Parathyroid adenoma (tissue), 2 donors: ENCODE results near the gene USP37.

Source experiments
- H2AFZ ChIP-seq: fragments of 300-600 bp; sonication (generic); one replicate; pipeline ENCODE4 v1.7.0; 2017; ENCODE audit warnings: antibody characterized with exemption, mild to moderate bottlenecking
- H3K27ac ChIP-seq: fragments of 300-600 bp; sonication (generic); one replicate; pipeline ENCODE4 v1.7.0; 2017
- H3K27me3 ChIP-seq: fragments of 300-600 bp; sonication (generic); one replicate; pipeline ENCODE4 v1.7.0; 2017; ENCODE audit warnings: low read length; ENCODE audit not compliant: control insufficient read depth, insufficient read depth
- H3K36me3 ChIP-seq: fragments of 300-600 bp; sonication (generic); one replicate; pipeline ENCODE4 v1.7.0; 2017; ENCODE audit warnings: low read length; ENCODE audit not compliant: control insufficient read depth, insufficient read depth
- H3K4me1 ChIP-seq: fragments of 300-600 bp; sonication (generic); one replicate; pipeline ENCODE4 v1.7.0; 2017; ENCODE audit warnings: control low read depth
- H3K4me2 ChIP-seq: fragments of 300-600 bp; sonication (generic); one replicate; pipeline ENCODE4 v1.7.0; 2017; ENCODE audit warnings: low read length
- H3K4me3 ChIP-seq: fragments of 300-600 bp; sonication (generic); one replicate; pipeline ENCODE4 v1.7.0; 2017; ENCODE audit warnings: low read depth, low read length
- H3K79me2 ChIP-seq: fragments of 300-600 bp; sonication (generic); one replicate; pipeline ENCODE4 v1.7.0; 2017; ENCODE audit warnings: control low read depth
- H3K9ac ChIP-seq: fragments of 300-600 bp; sonication (generic); one replicate; pipeline ENCODE4 v1.7.0; 2017; ENCODE audit warnings: mild to moderate bottlenecking
- H3K9me3 ChIP-seq: fragments of 300-600 bp; sonication (generic); one replicate; pipeline ENCODE4 v1.7.0; 2017; ENCODE audit warnings: low read length; ENCODE audit not compliant: control insufficient read depth
- TF ChIP-seq, protein P1 (sequence below): fragments of 300-600 bp; sonication (generic); IDR thresholded peaks from one replicate; pipeline ENCODE4 v1.7.0; 2017; ENCODE audit warnings: antibody characterized with exemption, mild to moderate bottlenecking
- donor health status: primary hyperparathyroidism.

The USP37 gene

GRCh38 chr2:218569038-218569431 lies 884 bp upstream of the USP37 start:
- H3K36me3 ChIP-seq, result no peaks in the 10 kb centered on the region
- H3K79me2 ChIP-seq, result peaks cover 32% of the 10 kb centered on the region
- no peaks in the 10 kb centered on the region for H3K9me3 ChIP-seq
- peaks cover 17% of the 10 kb centered on the region for H3K4me1 ChIP-seq
- H3K9ac ChIP-seq, result peak overlapping the region; percentile 85
- peak overlapping the region; percentile 72 for H3K4me3 ChIP-seq
- H3K27me3 ChIP-seq, result no peaks in the 10 kb centered on the region
- TF ChIP-seq, protein P1, sequence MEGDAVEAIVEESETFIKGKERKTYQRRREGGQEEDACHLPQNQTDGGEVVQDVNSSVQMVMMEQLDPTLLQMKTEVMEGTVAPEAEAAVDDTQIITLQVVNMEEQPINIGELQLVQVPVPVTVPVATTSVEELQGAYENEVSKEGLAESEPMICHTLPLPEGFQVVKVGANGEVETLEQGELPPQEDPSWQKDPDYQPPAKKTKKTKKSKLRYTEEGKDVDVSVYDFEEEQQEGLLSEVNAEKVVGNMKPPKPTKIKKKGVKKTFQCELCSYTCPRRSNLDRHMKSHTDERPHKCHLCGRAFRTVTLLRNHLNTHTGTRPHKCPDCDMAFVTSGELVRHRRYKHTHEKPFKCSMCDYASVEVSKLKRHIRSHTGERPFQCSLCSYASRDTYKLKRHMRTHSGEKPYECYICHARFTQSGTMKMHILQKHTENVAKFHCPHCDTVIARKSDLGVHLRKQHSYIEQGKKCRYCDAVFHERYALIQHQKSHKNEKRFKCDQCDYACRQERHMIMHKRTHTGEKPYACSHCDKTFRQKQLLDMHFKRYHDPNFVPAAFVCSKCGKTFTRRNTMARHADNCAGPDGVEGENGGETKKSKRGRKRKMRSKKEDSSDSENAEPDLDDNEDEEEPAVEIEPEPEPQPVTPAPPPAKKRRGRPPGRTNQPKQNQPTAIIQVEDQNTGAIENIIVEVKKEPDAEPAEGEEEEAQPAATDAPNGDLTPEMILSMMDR, result no peak
- H2AFZ ChIP-seq, result peak overlapping the region; percentile 95
- peak overlapping the region; percentile 95 for H3K27ac ChIP-seq
- H3K4me2 ChIP-seq, result peak overlapping the region; percentile 90

DNA sequence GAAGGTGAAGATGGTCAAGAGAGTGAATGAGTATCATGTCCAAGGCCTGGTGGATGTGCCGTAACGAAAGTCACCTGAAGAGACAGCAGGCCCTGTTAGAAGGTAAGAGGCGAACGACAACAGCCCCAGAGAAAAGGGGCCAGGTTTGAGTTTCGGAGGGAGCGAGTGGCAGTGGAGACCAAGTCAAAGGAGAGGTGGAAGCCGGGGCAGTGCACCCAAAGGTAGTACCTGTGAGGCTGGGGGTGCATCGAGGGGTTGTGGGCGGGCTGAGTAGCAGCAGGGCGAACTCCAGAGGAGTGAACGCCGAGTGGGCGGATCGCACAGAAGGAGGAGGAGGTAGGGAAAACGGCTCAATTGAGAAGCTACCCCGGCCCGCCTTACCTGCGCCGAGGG lies 358 bp downstream of the USP37 start:
- H3K4me2 ChIP-seq, result peak overlapping the region; percentile 84
- TF ChIP-seq, protein P1, result no peak
- H3K27ac ChIP-seq, result peak overlapping the region; percentile 95
- peak overlapping the region; percentile 72 for H3K4me3 ChIP-seq
- no peaks in the 10 kb centered on the region for H3K36me3 ChIP-seq
- H3K9ac ChIP-seq, result peak overlapping the region; percentile 75
- H3K9me3 ChIP-seq, result no peaks in the 10 kb centered on the region
- peaks cover 31% of the 10 kb centered on the region for H3K79me2 ChIP-seq
- peaks cover 17% of the 10 kb centered on the region for H3K4me1 ChIP-seq
- no peaks in the 10 kb centered on the region for H3K27me3 ChIP-seq
- H2AFZ ChIP-seq, result peak overlapping the region; percentile 95

GRCh38 chr2:218566296-218566695 lies 1.9 kb downstream of the USP37 start:
- H3K4me1 ChIP-seq, result peaks cover 17% of the 10 kb centered on the region
- no peaks in the 10 kb centered on the region for H3K9me3 ChIP-seq
- no peak overlapping the region for H3K4me3 ChIP-seq
- no peaks in the 10 kb centered on the region for H3K27me3 ChIP-seq
- TF ChIP-seq, protein P1, result no peak
- H3K79me2 ChIP-seq, result peaks cover 19% of the 10 kb centered on the region
- H3K9ac ChIP-seq, result no peak overlapping the region
- no peaks in the 10 kb centered on the region for H3K36me3 ChIP-seq
- no peak overlapping the region for H3K27ac ChIP-seq
- H2AFZ ChIP-seq, result no peak overlapping the region
- H3K4me2 ChIP-seq, result no peak overlapping the region

DNA sequence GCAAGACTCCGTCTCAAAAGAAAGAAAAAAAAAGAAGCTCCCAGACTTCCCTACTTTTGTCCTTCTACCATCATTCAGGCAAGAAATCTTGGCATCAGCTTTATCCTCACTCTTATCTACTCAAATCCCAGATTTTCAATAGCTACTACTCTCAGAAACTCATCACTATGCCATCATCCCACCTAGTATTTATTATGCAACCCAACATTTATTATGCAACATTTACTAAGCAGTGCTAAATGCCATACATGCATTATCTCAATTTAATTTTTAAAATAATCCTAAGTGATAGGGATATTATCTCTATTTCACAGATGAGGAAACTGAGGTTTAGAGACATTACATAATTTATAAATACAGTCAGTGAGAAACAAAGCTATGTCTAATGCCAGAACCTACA lies 4.1 kb downstream of the USP37 start:
- Histone ChIP-seq H3K36me3 (no peaks in the 10 kb centered on the region), H3K4me1 (peaks cover 3% of the 10 kb centered on the region), H3K4me2 (no peak overlapping the region), H3K79me2 (peaks cover 7% of the 10 kb centered on the region), H3K4me3 (no peak overlapping the region), H3K9ac (no peak overlapping the region), H2AFZ (no peak overlapping the region), H3K27me3 (no peaks in the 10 kb centered on the region), H3K9me3 (no peaks in the 10 kb centered on the region), H3K27ac (no peak overlapping the region)
- TF ChIP-seq, protein P1, result no peak

DNA sequence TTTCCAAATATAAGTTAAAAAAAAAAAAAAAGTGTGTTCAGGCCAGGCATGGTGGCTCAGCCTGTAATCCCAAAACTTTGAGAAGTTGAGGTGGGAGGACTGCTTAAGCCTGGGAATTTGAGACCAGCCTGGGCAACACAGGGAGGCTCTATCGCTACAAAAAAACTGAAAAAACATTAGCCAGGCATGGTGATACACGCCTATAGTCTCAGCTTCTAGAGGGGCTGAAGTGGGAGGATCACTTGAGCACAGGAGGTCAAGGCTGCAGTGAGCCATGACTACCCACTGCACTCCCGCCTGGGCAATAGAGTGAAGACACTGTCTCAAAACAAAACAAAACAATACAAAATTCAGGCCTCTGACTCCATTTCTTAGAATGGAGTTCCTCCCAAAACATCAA lies 9.2 kb downstream of the USP37 start:
- no peaks in the 10 kb centered on the region for H3K4me1 ChIP-seq
- H3K36me3 ChIP-seq, result no peaks in the 10 kb centered on the region
- H3K4me2 ChIP-seq, result no peak overlapping the region
- H3K4me3 ChIP-seq, result no peak overlapping the region
- H3K27me3 ChIP-seq, result no peaks in the 10 kb centered on the region
- H3K9ac ChIP-seq, result no peak overlapping the region
- peaks cover 5% of the 10 kb centered on the region for H3K79me2 ChIP-seq
- H3K9me3 ChIP-seq, result no peaks in the 10 kb centered on the region
- no peak overlapping the region for H2AFZ ChIP-seq
- TF ChIP-seq, protein P1, result no peak
- no peak overlapping the region for H3K27ac ChIP-seq
